HCT116 (cell line): Measurements from ENCODE around the gene HAPLN3. TPM values are rescaled to one million over a fixed set of nuclear protein-coding genes. Genes with fewer than 3 reads are reported as not detected.
"Not testable (repeated sequence)": the region's sequence is repeated elsewhere in the genome, so short reads cannot be mapped to it uniquely, and the experiment has no call there.

Experiments used
- ATAC-seq: fragments of 200-7000 bp; cut with Tn5 transposase; 2 replicates; pipeline ENCODE4 v1.9.1; 2020; ENCODE audit warnings: mild to moderate bottlenecking, moderate library complexity
- BruUV-seq: library from RNA; stranded (reverse); fragments of 400-500 nt; replicated peaks from 2 replicates; lab custom pipeline; 2021; lab: Mats Ljungman, UMichigan
- CTCF ChIA-PET: fragments of 300-600 bp; sonication (Branson Sonifier 250); formaldehyde crosslinking; loops from one replicate; lab custom pipeline; 2021; ENCODE audit warnings: antibody characterized with exemption; lab: Charles Lee
- POLR2A ChIA-PET: fragments of 300-600, 350-600 bp; sonication (Branson Sonifier 250); formaldehyde crosslinking; loops from one replicate; lab custom pipeline; 2021; ENCODE audit warnings: antibody characterized with exemption; lab: Charles Lee
- RAD21 ChIA-PET, 2 experiments: fragments of 300-600 bp; sonication (Branson Sonifier 250); formaldehyde crosslinking; loops; one replicate each; lab custom pipeline; 2023; ENCODE audit warnings: low total read pairs in 2 of 2; ENCODE audit not compliant: uncharacterized antibody in 2 of 2, unreplicated experiment in 2 of 2, low non-redundant PET in 1 of 2; lab: Charles Lee
- DNase-seq: peaks from one replicate; pipeline ENCODE4 v3.0.0-alpha.2; 2010; ENCODE audit warnings: low read depth, low spot score
- H2AFZ ChIP-seq: fragments of 200-600 bp; shearing (Covaris generic), sonication (generic); 2 replicates; pipeline ENCODE4 v1.6.1; 2017; ENCODE audit warnings: low read depth, mixed run types, mixed read lengths, antibody characterized with exemption, low read length; ENCODE audit not compliant: poor library complexity, severe bottlenecking
- H3K27ac ChIP-seq: 2 replicates; pipeline ENCODE4 v1.5.1; 2012; ENCODE audit warnings: low read depth, low read length
- H3K27me3 ChIP-seq: fragments of 200-600 bp; sonication (generic); 2 replicates; pipeline ENCODE4 v1.6.1; 2016; ENCODE audit warnings: mixed run types, low read length, mixed read lengths; ENCODE audit not compliant: insufficient read depth
- H3K36me3 ChIP-seq, 2 experiments: fragments of 200-500 bp in 1 of 2; fragments of 200-600 bp in 1 of 2; sonication (Bioruptor generic) in 1 of 2; sonication (generic) in 1 of 2; 2 replicates each; pipeline versions ENCODE4 v1.5.1 to v1.6.1; 2014 to 2016; ENCODE audit warnings: low read length in 2 of 2, inconsistent platforms in 1 of 2, mixed read lengths in 1 of 2, mixed run types in 1 of 2; ENCODE audit not compliant: insufficient read depth in 2 of 2, control insufficient read depth in 1 of 2
- H3K4me1 ChIP-seq, 2 experiments: fragments of 200-600 bp in 1 of 2; sonication (generic) in 1 of 2; 2 replicates each; pipeline versions ENCODE4 v1.5.1 to v1.6.1; 2012 to 2017; ENCODE audit warnings: low read length in 2 of 2, inconsistent platforms in 1 of 2, mild to moderate bottlenecking in 1 of 2, mixed read lengths in 1 of 2, mixed run types in 1 of 2, moderate library complexity in 1 of 2; ENCODE audit not compliant: insufficient read depth in 2 of 2, control insufficient read depth in 1 of 2
- H3K4me2 ChIP-seq: fragments of 200-600 bp; sonication (generic); 2 replicates; pipeline ENCODE4 v1.6.1; 2017; ENCODE audit warnings: mixed run types, low read length, mixed read lengths
- H3K4me3 ChIP-seq, 2 experiments: fragments of 200-600 bp in 1 of 2; sonication (generic) in 1 of 2; replicated peaks in 1 of 2; 2 replicates each; pipeline ENCODE4 v1.5.1; 2011 to 2016; ENCODE audit warnings: low read length in 2 of 2, control low read depth in 1 of 2, low read depth in 1 of 2, mild to moderate bottlenecking in 1 of 2, mixed read lengths in 1 of 2, mixed run types in 1 of 2
- H3K79me2 ChIP-seq: fragments of 200-600 bp; sonication (generic); 2 replicates; pipeline ENCODE4 v1.6.1; 2017; ENCODE audit warnings: mild to moderate bottlenecking, mixed run types, low read length, moderate library complexity, mixed read lengths; ENCODE audit not compliant: insufficient read depth
- H3K9ac ChIP-seq: fragments of 200-600 bp; sonication (generic); 2 replicates; pipeline ENCODE4 v1.6.1; 2016; ENCODE audit warnings: low read length, mixed read lengths
- H3K9me2 ChIP-seq: fragments of 200-600 bp; sonication (generic), shearing (Covaris generic); 2 replicates; pipeline ENCODE4 v1.6.1; 2017; ENCODE audit warnings: mixed run types, mild to moderate bottlenecking, moderate library complexity; ENCODE audit not compliant: insufficient read depth
- H3K9me3 ChIP-seq, 2 experiments: fragments of 200-500 bp in 1 of 2; fragments of 200-600 bp in 1 of 2; sonication (Bioruptor generic) in 1 of 2; sonication (generic) in 1 of 2; 2 replicates each; pipeline ENCODE4 v1.6.1; 2014 to 2017; ENCODE audit warnings: low read length in 2 of 2, mixed read lengths in 2 of 2, inconsistent platforms in 1 of 2, low read depth in 1 of 2, mild to moderate bottlenecking in 1 of 2, mixed run types in 1 of 2, moderate library complexity in 1 of 2; ENCODE audit not compliant: control insufficient read depth in 1 of 2, insufficient read depth in 1 of 2
- H4K20me1 ChIP-seq: fragments of 200-600 bp; sonication (generic), shearing (Covaris generic); 2 replicates; pipeline ENCODE4 v1.6.1; 2017; ENCODE audit warnings: mixed run types, mild to moderate bottlenecking, moderate library complexity; ENCODE audit not compliant: insufficient read depth
- CBX3 ChIP-seq: IDR thresholded peaks from 2 replicates; pipeline ENCODE4 v1.6.1; 2012; ENCODE audit warnings: low read depth
- CEBPB ChIP-seq: IDR thresholded peaks from 2 replicates; pipeline ENCODE4 v1.6.1; 2012; ENCODE audit warnings: low read depth
- CTCF ChIP-seq, 3 experiments: fragments of 200-600 bp in 1 of 3; sonication (generic) in 1 of 3; IDR thresholded peaks in 2 of 3; conservative IDR thresholded peaks in 1 of 3; 2 replicates each; pipeline ENCODE4 v1.5.1; 2012 to 2017; ENCODE audit warnings: low read depth in 2 of 3, low read length in 2 of 3, antibody characterized with exemption in 1 of 3, borderline replicate concordance in 1 of 3, control low read depth in 1 of 3, mild to moderate bottlenecking in 1 of 3, mixed read lengths in 1 of 3, mixed run types in 1 of 3, moderate library complexity in 1 of 3; ENCODE audit not compliant: insufficient read depth in 1 of 3
- JUND ChIP-seq: IDR thresholded peaks from 2 replicates; pipeline ENCODE4 v1.6.1; 2012
- POLR2A ChIP-seq: IDR thresholded peaks from 2 replicates; pipeline ENCODE4 v1.7.0; 2011; ENCODE audit warnings: borderline replicate concordance; ENCODE audit not compliant: insufficient read depth, insufficient read length; ENCODE audit errors: extremely low read depth
- POLR2AphosphoS5 ChIP-seq: IDR thresholded peaks from 2 replicates; pipeline ENCODE4 v1.6.1; 2011; ENCODE audit warnings: mild to moderate bottlenecking, low read depth, low read length, moderate library complexity
- REST ChIP-seq: IDR thresholded peaks from 2 replicates; pipeline ENCODE4 v1.6.1; 2012; ENCODE audit warnings: low read depth
- SIN3A ChIP-seq: IDR thresholded peaks from 2 replicates; pipeline ENCODE4 v1.6.1; 2012; ENCODE audit warnings: low read depth
- SRF ChIP-seq: IDR thresholded peaks from 2 replicates; pipeline ENCODE4 v1.6.1; 2012; ENCODE audit warnings: low read depth
- TCF7L2 ChIP-seq: IDR thresholded peaks from 2 replicates; pipeline ENCODE4 v1.7.0; 2011; ENCODE audit warnings: borderline replicate concordance, inconsistent platforms; ENCODE audit not compliant: insufficient read depth, insufficient read length; ENCODE audit errors: extremely low read depth
- ZBTB33 ChIP-seq: IDR thresholded peaks from 2 replicates; pipeline ENCODE4 v1.6.1; 2011; ENCODE audit warnings: mild to moderate bottlenecking, low read length, moderate library complexity; ENCODE audit not compliant: insufficient replicate concordance; ENCODE audit errors: extremely low read depth
- ZFX ChIP-seq: fragments of 450-650 bp; IDR thresholded peaks from 2 replicates; pipeline ENCODE4 v1.6.1; 2017
- ZNF274 ChIP-seq: fragments of 200-500 bp; sonication (Bioruptor generic); IDR thresholded peaks from 2 replicates; pipeline ENCODE4 v1.6.1; 2014; ENCODE audit warnings: mild to moderate bottlenecking, low read depth, low read length, inconsistent platforms
- intact Hi-C: fragments of 100-400 bp; cut with micrococcal nuclease; formaldehyde crosslinking; loops from 2 replicates; pipeline ENCODE4 v1.10.0; 2022
- total RNA-seq: library from RNA; stranded (reverse); gene quantifications from one replicate; pipeline ENCODE4 v1.2.1, GENCODE V29; 2021; ENCODE audit not compliant: unreplicated experiment

The HAPLN3 gene
- total RNA-seq, 1 experiment from 2014 or later: 10.9 TPM

GRCh38 chr15:88934449-88934848, 39.1 kb upstream of the HAPLN3 start:
- H3K4me2 ChIP-seq, CTCF ChIA-PET, H3K9me3 ChIP-seq, intact Hi-C loops, H3K9me2 ChIP-seq: not testable (repeated sequence)
- 0 out of 2 replicates have a peak, but pooled peaks have one; percentile 35 for TF ChIP-seq CBX3
- TF ChIP-seq, all 23 proteins: peak for 1; not testable (repeated sequence) for 22
- H3K4me1 ChIP-seq, H2AFZ ChIP-seq, BruUV-seq, ATAC-seq, H3K27me3 ChIP-seq, H3K4me3 ChIP-seq, DNase-seq, H3K9ac ChIP-seq, RAD21 ChIA-PET, POLR2A ChIA-PET, H4K20me1 ChIP-seq, H3K27ac ChIP-seq, H3K79me2 ChIP-seq, H3K36me3 ChIP-seq: not testable (repeated sequence)

GRCh38 chr15:88932875-88933330, 37.6 kb upstream of the HAPLN3 start:
- Histone ChIP-seq H2AFZ (no peak overlapping the region), H3K9me2 (0 out of 2 replicates have a peak, but pooled peaks cover 3% of the 10 kb centered on the region), H4K20me1 (no peaks in the 10 kb centered on the region), H3K36me3 (no peaks in the 10 kb centered on the region), H3K4me2 (no peak overlapping the region), H3K4me1 (peaks cover 5 to 7% of the 10 kb centered on the region in 2 experiments; a peak in 3 of 4 replicates), H3K9ac (no peak overlapping the region), H3K4me3 (no peak overlapping the region), H3K79me2 (no peaks in the 10 kb centered on the region), H3K9me3 (no peaks in the 10 kb centered on the region), H3K27ac (no peak overlapping the region), H3K27me3 (no peaks in the 10 kb centered on the region)
- intact Hi-C loops: no loop called here
- RAD21 ChIA-PET: no interaction called here
- POLR2A ChIA-PET: no interaction called here
- no TSS peak for BruUV-seq
- DNase-seq (no peak), ATAC-seq (no peak)
- CTCF ChIA-PET: no interaction called here
- TF ChIP-seq POLR2A: no peak
- no peak for TF ChIP-seq ZFX
- no peak for TF ChIP-seq ZBTB33
- no peak for TF ChIP-seq REST
- no peak for TF ChIP-seq POLR2AphosphoS5
- TF ChIP-seq SIN3A: no peak
- no peak for TF ChIP-seq TCF7L2
- no peak for TF ChIP-seq CEBPB
- no peak for TF ChIP-seq CTCF (IDR thresholded peaks at IDR 0.05 in 2 of 3, conservative IDR thresholded peaks at IDR 0.05 in 1 of 3; ENCODE audit: borderline replicate concordance in 1 of 3, insufficient read depth in 1 of 3, low read depth in 2 of 3, low read length in 2 of 3)
- TF ChIP-seq SRF: no peak
- no peak for TF ChIP-seq ZNF274
- TF ChIP-seq JUND: no peak
